OCI-LY7 (cell line): ENCODE measurements around the gene TUBA1C. TPM values are rescaled to one million over a fixed set of nuclear protein-coding genes. Genes with fewer than 3 reads are reported as not detected.

Experiments
- BruUV-seq: library from RNA; stranded (reverse); fragments of 400-500 nt; replicated peaks from 2 replicates; lab custom pipeline; 2021; lab: Mats Ljungman, UMichigan
- CTCF ChIA-PET: fragments of 300-600 bp; sonication (Branson Sonifier 250); formaldehyde crosslinking; loops from one replicate; lab custom pipeline; 2022; ENCODE audit warnings: antibody characterized with exemption; ENCODE audit not compliant: unreplicated experiment; lab: Charles Lee
- POLR2A ChIA-PET: fragments of 300-600 bp; sonication (Branson Sonifier 250); formaldehyde crosslinking; loops from one replicate; lab custom pipeline; 2022; ENCODE audit warnings: antibody characterized with exemption; lab: Charles Lee
- DNase-seq: peaks from one replicate; pipeline ENCODE4 v3.0.0-alpha.2; 2015; ENCODE audit warnings: low spot score
- H2AFZ ChIP-seq: fragments of 200-600 bp; sonication (generic), shearing (Covaris generic); 2 replicates; pipeline ENCODE4 v1.6.1; 2014; ENCODE audit warnings: mild to moderate bottlenecking, antibody characterized with exemption, low read length, moderate library complexity
- H3K27ac ChIP-seq: fragments of 200-600 bp; sonication (generic); 2 replicates; pipeline ENCODE4 v1.5.1; 2014; ENCODE audit warnings: mixed run types, low read depth, mild to moderate bottlenecking, moderate library complexity, low read length, inconsistent platforms; ENCODE audit not compliant: poor library complexity, severe bottlenecking
- H3K36me3 ChIP-seq: fragments of 200-600 bp; sonication (generic); 2 replicates; pipeline ENCODE4 v1.6.1; 2014; ENCODE audit warnings: mild to moderate bottlenecking, antibody characterized with exemption, low read length, moderate library complexity, mixed read lengths; ENCODE audit not compliant: insufficient read depth
- H3K4me1 ChIP-seq: fragments of 200-600 bp; sonication (generic); 2 replicates; pipeline ENCODE4 v1.5.1; 2014; ENCODE audit warnings: mild to moderate bottlenecking, low read length; ENCODE audit not compliant: insufficient read depth, poor library complexity, severe bottlenecking
- H3K4me2 ChIP-seq: fragments of 200-600 bp; sonication (generic); 2 replicates; pipeline ENCODE4 v1.6.1; 2014; ENCODE audit warnings: mild to moderate bottlenecking, low read length
- H3K4me3 ChIP-seq: fragments of 200-600 bp; sonication (generic); 2 replicates; pipeline ENCODE4 v1.5.1; 2014; ENCODE audit warnings: mild to moderate bottlenecking, low read depth, low read length; ENCODE audit not compliant: poor library complexity, severe bottlenecking
- H3K79me2 ChIP-seq: fragments of 200-600 bp; sonication (generic); 2 replicates; pipeline ENCODE4 v1.6.1; 2016; ENCODE audit warnings: low read depth, mild to moderate bottlenecking, low read length, moderate library complexity, mixed read lengths; ENCODE audit not compliant: insufficient read depth
- H3K9me2 ChIP-seq: fragments of 200-600 bp; sonication (generic); 2 replicates; pipeline ENCODE4 v1.6.1; 2016; ENCODE audit warnings: mild to moderate bottlenecking, low read length, mixed read lengths; ENCODE audit not compliant: insufficient read depth
- H3K9me3 ChIP-seq: fragments of 200-600 bp; sonication (generic); 2 replicates; pipeline ENCODE4 v1.6.1; 2014; ENCODE audit warnings: mild to moderate bottlenecking, mixed run types, low read length, mixed read lengths
- H4K20me1 ChIP-seq: fragments of 200-600 bp; sonication (generic); 2 replicates; pipeline ENCODE4 v1.6.1; 2014; ENCODE audit warnings: mild to moderate bottlenecking, antibody characterized with exemption, low read length, moderate library complexity, mixed read lengths; ENCODE audit not compliant: insufficient read depth
- EZH2phosphoT487 ChIP-seq: fragments of 200-600 bp; sonication (generic); IDR thresholded peaks from 2 replicates; pipeline ENCODE4 v1.6.1; 2018; ENCODE audit warnings: low read depth, borderline replicate concordance, mild to moderate bottlenecking, mixed run types, antibody characterized with exemption, low read length, moderate library complexity, mixed read lengths
- intact Hi-C: fragments of 100-400 bp; cut with micrococcal nuclease; formaldehyde crosslinking; loops from one replicate; pipeline ENCODE4 v1.10.0; 2022; ENCODE audit not compliant: unreplicated experiment
- total RNA-seq, 2 experiments: library from RNA; depleted of rRNA in 1 of 2; stranded (reverse); fragments of >200 nt in 1 of 2; shearing (Covaris generic) in 1 of 2; gene quantifications; 2 replicates each; pipeline ENCODE4 v1.2.3, GENCODE V29; 2014 to 2022
- TF ChIP-seq, protein P1 (sequence below): fragments of 200-600 bp; sonication (generic); conservative IDR thresholded peaks from 2 replicates; pipeline ENCODE4 v1.5.1; 2014; ENCODE audit warnings: mild to moderate bottlenecking, antibody characterized with exemption, low read length, moderate library complexity, mixed read lengths

The TUBA1C gene
- total RNA-seq, 2 experiments from 2014 or later: 276 to 291 TPM

DNA sequence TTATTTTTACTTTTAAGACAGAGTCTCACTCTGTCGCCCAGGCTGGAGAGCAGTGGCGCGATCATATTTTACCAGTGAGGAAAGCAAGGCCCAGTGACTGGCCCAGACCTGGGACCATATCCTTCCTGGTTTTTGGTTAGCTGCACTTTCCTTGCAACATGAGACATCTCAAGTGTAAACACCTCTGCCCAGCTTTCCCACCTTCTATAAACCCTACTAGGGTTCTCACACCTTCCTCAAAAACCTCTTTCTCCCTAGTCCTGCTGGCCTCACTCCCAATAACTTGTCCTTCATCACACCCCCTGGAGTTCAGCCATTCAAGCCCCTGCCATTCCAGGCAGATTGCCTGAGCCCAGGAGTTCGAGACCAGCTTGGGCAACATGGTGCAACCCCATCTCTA is 19.8 kb downstream of the TUBA1C start:
- intact Hi-C loops: no loop called here
- H2AFZ ChIP-seq: no peak overlapping the region
- no peak overlapping the region for H3K4me3 ChIP-seq
- no peak for DNase-seq
- H3K4me2 ChIP-seq: no peak overlapping the region
- no peaks in the 10 kb centered on the region for H3K9me2 ChIP-seq
- ChIA-PET POLR2A (no interaction called here), CTCF (no interaction called here)
- H3K4me1 ChIP-seq: no peaks in the 10 kb centered on the region
- H4K20me1 ChIP-seq: no peaks in the 10 kb centered on the region
- H3K27ac ChIP-seq: no peak overlapping the region
- H3K36me3 ChIP-seq: no peaks in the 10 kb centered on the region
- TF ChIP-seq, protein P1, sequence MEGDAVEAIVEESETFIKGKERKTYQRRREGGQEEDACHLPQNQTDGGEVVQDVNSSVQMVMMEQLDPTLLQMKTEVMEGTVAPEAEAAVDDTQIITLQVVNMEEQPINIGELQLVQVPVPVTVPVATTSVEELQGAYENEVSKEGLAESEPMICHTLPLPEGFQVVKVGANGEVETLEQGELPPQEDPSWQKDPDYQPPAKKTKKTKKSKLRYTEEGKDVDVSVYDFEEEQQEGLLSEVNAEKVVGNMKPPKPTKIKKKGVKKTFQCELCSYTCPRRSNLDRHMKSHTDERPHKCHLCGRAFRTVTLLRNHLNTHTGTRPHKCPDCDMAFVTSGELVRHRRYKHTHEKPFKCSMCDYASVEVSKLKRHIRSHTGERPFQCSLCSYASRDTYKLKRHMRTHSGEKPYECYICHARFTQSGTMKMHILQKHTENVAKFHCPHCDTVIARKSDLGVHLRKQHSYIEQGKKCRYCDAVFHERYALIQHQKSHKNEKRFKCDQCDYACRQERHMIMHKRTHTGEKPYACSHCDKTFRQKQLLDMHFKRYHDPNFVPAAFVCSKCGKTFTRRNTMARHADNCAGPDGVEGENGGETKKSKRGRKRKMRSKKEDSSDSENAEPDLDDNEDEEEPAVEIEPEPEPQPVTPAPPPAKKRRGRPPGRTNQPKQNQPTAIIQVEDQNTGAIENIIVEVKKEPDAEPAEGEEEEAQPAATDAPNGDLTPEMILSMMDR: no peak
- no peak for TF ChIP-seq EZH2phosphoT487
- H3K79me2 ChIP-seq: no peaks in the 10 kb centered on the region
- BruUV-seq: no TSS peak
- no peaks in the 10 kb centered on the region for H3K9me3 ChIP-seq

DNA sequence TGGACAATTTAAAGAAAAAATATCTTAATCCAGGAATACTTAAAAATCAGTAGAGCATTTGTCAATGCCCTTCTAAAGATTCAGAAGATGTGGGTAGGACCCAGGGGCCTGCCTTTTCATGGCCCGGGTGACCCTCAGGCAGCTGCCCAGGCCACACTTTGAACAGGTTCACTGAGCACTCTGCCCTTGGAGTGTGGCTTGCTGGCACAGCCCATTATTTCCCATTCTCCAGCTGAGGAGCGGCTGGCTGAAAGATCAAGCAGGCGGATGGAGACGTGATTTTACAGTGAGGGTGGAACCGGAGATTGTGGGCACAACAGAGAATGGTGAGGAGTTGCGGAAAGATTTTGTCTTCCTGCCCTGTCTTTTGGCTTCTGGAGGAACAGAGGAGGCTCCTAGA is 23.0 kb downstream of the TUBA1C start:
- no peak for TF ChIP-seq EZH2phosphoT487
- TF ChIP-seq, protein P1: no peak
- Histone ChIP-seq H3K79me2 (no peaks in the 10 kb centered on the region), H4K20me1 (no peaks in the 10 kb centered on the region), H3K9me3 (no peaks in the 10 kb centered on the region), H3K4me2 (no peak overlapping the region), H3K4me1 (no peaks in the 10 kb centered on the region), H2AFZ (no peak overlapping the region), H3K4me3 (no peak overlapping the region), H3K36me3 (no peaks in the 10 kb centered on the region), H3K9me2 (no peaks in the 10 kb centered on the region), H3K27ac (no peak overlapping the region)
- ChIA-PET CTCF (no interaction called here), POLR2A (no interaction called here)
- no TSS peak for BruUV-seq
- no peak for DNase-seq
- intact Hi-C loops: loop anchor here (1.0 to 2.0 kb wide), 4 partner anchors 49 to 227 kb away; partner anchors contain the start of gene C1QL4

DNA sequence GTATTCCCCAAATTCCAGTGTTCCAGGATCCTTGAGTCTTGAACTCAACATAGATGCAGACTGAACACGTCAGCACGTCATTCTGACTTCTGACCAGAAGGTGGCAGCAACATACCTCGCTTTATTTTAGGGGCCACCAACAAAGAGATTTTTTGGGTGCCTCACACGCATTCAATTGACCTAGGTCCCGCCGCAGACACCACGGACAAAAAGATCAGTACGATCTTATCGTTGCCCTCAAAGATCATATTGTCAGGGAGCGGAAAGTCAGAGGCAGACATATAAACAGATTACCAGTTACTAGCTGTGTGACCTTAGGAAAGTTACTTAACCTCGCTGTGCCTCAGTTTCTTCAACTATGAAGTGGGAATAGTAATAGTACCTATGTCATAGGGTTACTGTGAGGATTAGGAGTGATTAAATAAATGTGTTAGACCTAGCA is 23.6 kb downstream of the TUBA1C start:
- Histone ChIP-seq H3K4me2 (no peak overlapping the region), H3K4me3 (no peak overlapping the region), H3K27ac (no peak overlapping the region), H2AFZ (no peak overlapping the region), H3K9me3 (no peaks in the 10 kb centered on the region), H3K9me2 (no peaks in the 10 kb centered on the region), H3K36me3 (no peaks in the 10 kb centered on the region), H4K20me1 (no peaks in the 10 kb centered on the region), H3K79me2 (no peaks in the 10 kb centered on the region), H3K4me1 (no peaks in the 10 kb centered on the region)
- ChIA-PET POLR2A (interaction anchor here (0.8 kb wide), 1 partner anchor 35 kb away, joined by 3 read pairs; the partner anchor contains the start of gene TROAP), CTCF (interaction anchor here (0.6 to 1.2 kb wide), 3 partner anchors 34 to 215 kb away, joined by 3 to 4 read pairs (median 4); partner anchors contain the start of gene TROAP)
- BruUV-seq: no TSS peak
- TF ChIP-seq EZH2phosphoT487: no peak
- TF ChIP-seq, protein P1: peak; percentile 98
- intact Hi-C loops: loop anchor here (1.0 to 2.0 kb wide), 4 partner anchors 49 to 226 kb away; partner anchors contain the start of gene C1QL4
- peak; percentile 64 for DNase-seq
